Ishikawa (cell line): ENCODE data around the gene HNRNPH2.

Experiments
- TAF1 ChIP-seq: IDR thresholded peaks from 2 replicates; pipeline ENCODE4 v1.6.1; 2012; ENCODE audit warnings: low read depth, mild to moderate bottlenecking
- ZBTB7A ChIP-seq: IDR thresholded peaks from 2 replicates; pipeline ENCODE4 v1.6.1; 2012; ENCODE audit warnings: low read depth

- TF ChIP-seq TAF1 (no peak), ZBTB7A (no peak)
Observed at GRCh38 chrX:101362116-101362515, 45.9 kb upstream of the HNRNPH2 start.
